Lower leg skin (tissue), 3 donors: Measurements from ENCODE around the gene EEF1AKMT1.

Experiments used
- CTCF ChIP-seq, 3 donors: fragments of 450-650 bp; IDR thresholded peaks; one replicate each; pipeline ENCODE4 v1.5.1; 2016; ENCODE audit warnings: antibody characterized with exemption in 3 of 3, mild to moderate bottlenecking in 3 of 3, moderate library complexity in 2 of 3
- POLR2A ChIP-seq, 2 donors: fragments of 450-650 bp; IDR thresholded peaks; one replicate each; pipeline ENCODE4 v1.6.1; 2016 to 2017; ENCODE audit warnings: antibody characterized with exemption in 2 of 2, mild to moderate bottlenecking in 1 of 2, moderate library complexity in 1 of 2

GRCh38 chr13:20700288-20700687, 73.5 kb downstream of the EEF1AKMT1 start:
- no peak for TF ChIP-seq CTCF (IDR thresholded peaks at IDR 0.05)
- TF ChIP-seq POLR2A (IDR thresholded peaks at IDR 0.05): no peak
